ENCODE data around the gene ALDOC.
"Not testable (repeated sequence)": the region's sequence is repeated elsewhere in the genome, so short reads cannot be mapped to it uniquely, and the experiment has no call there.

ALDOC gene

GRCh38 chr17:28582513-28582912, 5.8 kb upstream of the ALDOC start:
- DNase-seq (ENCODE audit: low read depth): no peak

- DNase-seq (ENCODE audit: low read depth): no peak
Measured at GRCh38 chr17:28580959-28581358, 4.3 kb upstream of the ALDOC start.

GRCh38 chr17:28579526-28579925, 2.8 kb upstream of the ALDOC start:
- DNase-seq (ENCODE audit: low read depth): peak; percentile 28

GRCh38 chr17:28578246-28579195, 1.8 kb upstream of the ALDOC start:
- no peak for DNase-seq (ENCODE audit: low read depth)

GRCh38 chr17:28577466-28577824, 750 bp upstream of the ALDOC start:
- no peak for DNase-seq (ENCODE audit: low read depth)

GRCh38 chr17:28576016-28576415, 679 bp downstream of the ALDOC start:
- DNase-seq (ENCODE audit: low read depth): not testable (repeated sequence)

- DNase-seq (ENCODE audit: low read depth): no peak
Measured at GRCh38 chr17:28575126-28575795, 1.4 kb downstream of the ALDOC start.

GRCh38 chr17:28574526-28574925, 2.2 kb downstream of the ALDOC start:
- DNase-seq (ENCODE audit: low read depth): no peak

GRCh38 chr17:28573966-28574480, 2.7 kb downstream of the ALDOC start:
- no peak for DNase-seq (ENCODE audit: low read depth)

- no peak for DNase-seq (ENCODE audit: low read depth)
Measured at GRCh38 chr17:28573521-28573920, 3.2 kb downstream of the ALDOC start.

GRCh38 chr17:28573040-28573380, 3.7 kb downstream of the ALDOC start:
- DNase-seq (ENCODE audit: low read depth): no peak

GRCh38 chr17:28572259-28573039, 4.2 kb downstream of the ALDOC start:
- DNase-seq (ENCODE audit: low read depth): no peak

- peak; percentile 91 for DNase-seq (ENCODE audit: low read depth)
Measured at GRCh38 chr17:28571361-28572122, 5.2 kb downstream of the ALDOC start, which contains the start of gene PIGS. Gene PIGS, minus strand, starts transcription at chr17:28571524. Its CDS starts 28 bp downstream, at chr17:28571496.

GRCh38 chr17:28570716-28571360, 5.9 kb downstream of the ALDOC start:
- peak; percentile 34 for DNase-seq (ENCODE audit: low read depth)

- no peak for DNase-seq (ENCODE audit: low read depth)
Measured at GRCh38 chr17:28569446-28569845, 7.2 kb downstream of the ALDOC start.

- no peak for DNase-seq (ENCODE audit: low read depth)
Measured at GRCh38 chr17:28567604-28568003, 9.1 kb downstream of the ALDOC start.

GRCh38 chr17:28563475-28563874, 13.2 kb downstream of the ALDOC start:
- DNase-seq (ENCODE audit: low read depth): no peak

GRCh38 chr17:28555022-28555421, 21.7 kb downstream of the ALDOC start:
- no peak for DNase-seq (ENCODE audit: low read depth)

GRCh38 chr17:28554565-28554964, 22.1 kb downstream of the ALDOC start:
- no peak for DNase-seq (ENCODE audit: low read depth)

- no peak for DNase-seq (ENCODE audit: low read depth)
Measured at GRCh38 chr17:28553000-28553505, 23.6 kb downstream of the ALDOC start.

All from activated T-cell treated with anti-CD3 and anti-CD28 coated beads for 48 hours (primary cell).